Suppressor macrophage (primary cell): ENCODE data around the gene DNAJB12.
A peak's percentile ranks its signal among the peaks of the same experiment; 100 is the strongest.
"Not testable (repeated sequence)": the region's sequence is repeated elsewhere in the genome, so short reads cannot be mapped to it uniquely, and the experiment has no call there.

Source experiments
- DNase-seq, 4 experiments: peaks; one replicate each; pipeline ENCODE4 v3.0.0-alpha.2; 2020 to 2022
- total RNA-seq, 17 experiments: gene quantifications; one replicate each; lab custom pipeline; 2026; ENCODE audit warnings: mixed read lengths in 6 of 17, inconsistent platforms in 3 of 17; lab: John Stamatoyannopoulos, UW

Gene DNAJB12
- 50.7 to 84.9 (median 59.2) reads per million in 17 experiments for total RNA-seq

- DNase-seq = peak; percentile 96 to 97 (median 96)
Observed at GRCh38 chr10:72354356-72355213, at the start of gene DNAJB12. Gene DNAJB12 (minus strand): TSS chr10:72354919. CDS start chr10:72354897, 22 bp downstream.

- not testable (repeated sequence) for DNase-seq
Observed at GRCh38 chr10:72395581-72395980, 40.9 kb upstream of the DNAJB12 start.

- DNase-seq = peak in 2 of 4 experiments; percentile 28 to 40
Observed at GRCh38 chr10:72392571-72392970, 37.9 kb upstream of the DNAJB12 start.

- DNase-seq = no peak
Observed at GRCh38 chr10:72390764-72391163, 36.0 kb upstream of the DNAJB12 start.

GRCh38 chr10:72389716-72390115 is 35.0 kb upstream of the DNAJB12 start:
- DNase-seq = no peak

GRCh38 chr10:72389014-72389413 is 34.3 kb upstream of the DNAJB12 start:
- peak in 3 of 4 experiments; percentile 17 to 53 (median 46) for DNase-seq

- DNase-seq = no peak
Observed at GRCh38 chr10:72388062-72388461, 33.3 kb upstream of the DNAJB12 start.

- peak in 2 of 4 experiments; percentile 14 to 21 for DNase-seq
Observed at GRCh38 chr10:72386916-72387586, 32.3 kb upstream of the DNAJB12 start.

GRCh38 chr10:72385724-72386123 is 31.0 kb upstream of the DNAJB12 start:
- DNase-seq = no peak

GRCh38 chr10:72384982-72385381 is 30.3 kb upstream of the DNAJB12 start:
- peak in 1 of 4 experiments; percentile 8 for DNase-seq

GRCh38 chr10:72379776-72380175 is 25.1 kb upstream of the DNAJB12 start:
- DNase-seq = no peak

GRCh38 chr10:72379062-72379461 is 24.3 kb upstream of the DNAJB12 start:
- peak in 1 of 4 experiments; percentile 4 for DNase-seq

GRCh38 chr10:72375585-72375984 is 20.9 kb upstream of the DNAJB12 start:
- DNase-seq = peak in 3 of 4 experiments; percentile 17 to 44 (median 29)

- no peak for DNase-seq
Observed at GRCh38 chr10:72375173-72375572, 20.5 kb upstream of the DNAJB12 start.

GRCh38 chr10:72370201-72370722 is 15.5 kb upstream of the DNAJB12 start:
- DNase-seq = no peak

- no peak for DNase-seq
Observed at GRCh38 chr10:72367301-72367960, 12.7 kb upstream of the DNAJB12 start.

GRCh38 chr10:72365106-72365895 is 10.6 kb upstream of the DNAJB12 start:
- DNase-seq = no peak

GRCh38 chr10:72364239-72364777 is 9.6 kb upstream of the DNAJB12 start:
- DNase-seq = peak; percentile 92 to 96 (median 94)

- no peak for DNase-seq
Observed at GRCh38 chr10:72356987-72357386, 2.3 kb upstream of the DNAJB12 start.

GRCh38 chr10:72356115-72356514 is 1.4 kb upstream of the DNAJB12 start:
- no peak for DNase-seq

- no peak for DNase-seq
Observed at GRCh38 chr10:72355214-72355555, 466 bp upstream of the DNAJB12 start.

GRCh38 chr10:72353965-72354355 is 759 bp downstream of the DNAJB12 start:
- peak; percentile 41 to 64 (median 51) for DNase-seq
